ENCODE data around the gene ULBP3. TPM values are rescaled to one million over a fixed set of nuclear protein-coding genes. Genes with fewer than 3 reads are reported as not detected.

Gene ULBP3
- total and polyA plus RNA-seq, 2 donors (not counting 1 experiment from before 2014, with no cell fraction given), result 10.2 to 18.8 TPM

DNA sequence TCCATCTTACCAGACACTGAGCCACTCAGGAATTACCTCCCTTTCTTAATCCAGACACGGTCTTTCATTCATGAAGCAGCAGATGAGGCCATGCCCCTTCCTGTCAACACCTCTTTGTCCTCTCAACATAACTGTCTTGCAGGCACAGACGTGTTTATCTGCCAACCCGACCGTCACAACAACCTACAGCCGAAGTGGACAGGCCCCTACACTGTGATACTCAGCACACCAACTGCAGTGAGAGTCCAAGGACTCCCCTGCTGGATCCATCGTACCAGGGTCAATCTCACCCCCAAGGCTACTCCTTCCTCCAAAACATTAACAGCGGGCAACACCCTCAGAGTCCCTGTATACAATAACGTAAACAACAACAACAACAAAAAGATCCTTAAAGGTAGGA is 30.6 kb upstream of the ULBP3 start:
- DNase-seq (ENCODE audit: low read depth in 2 of 2), result no peak
- TF ChIP-seq, protein P1, sequence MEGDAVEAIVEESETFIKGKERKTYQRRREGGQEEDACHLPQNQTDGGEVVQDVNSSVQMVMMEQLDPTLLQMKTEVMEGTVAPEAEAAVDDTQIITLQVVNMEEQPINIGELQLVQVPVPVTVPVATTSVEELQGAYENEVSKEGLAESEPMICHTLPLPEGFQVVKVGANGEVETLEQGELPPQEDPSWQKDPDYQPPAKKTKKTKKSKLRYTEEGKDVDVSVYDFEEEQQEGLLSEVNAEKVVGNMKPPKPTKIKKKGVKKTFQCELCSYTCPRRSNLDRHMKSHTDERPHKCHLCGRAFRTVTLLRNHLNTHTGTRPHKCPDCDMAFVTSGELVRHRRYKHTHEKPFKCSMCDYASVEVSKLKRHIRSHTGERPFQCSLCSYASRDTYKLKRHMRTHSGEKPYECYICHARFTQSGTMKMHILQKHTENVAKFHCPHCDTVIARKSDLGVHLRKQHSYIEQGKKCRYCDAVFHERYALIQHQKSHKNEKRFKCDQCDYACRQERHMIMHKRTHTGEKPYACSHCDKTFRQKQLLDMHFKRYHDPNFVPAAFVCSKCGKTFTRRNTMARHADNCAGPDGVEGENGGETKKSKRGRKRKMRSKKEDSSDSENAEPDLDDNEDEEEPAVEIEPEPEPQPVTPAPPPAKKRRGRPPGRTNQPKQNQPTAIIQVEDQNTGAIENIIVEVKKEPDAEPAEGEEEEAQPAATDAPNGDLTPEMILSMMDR (conservative IDR thresholded peaks at IDR 0.05 in 1 of 2, IDR thresholded peaks at IDR 0.05 in 1 of 2; ENCODE audit: low read depth in 1 of 2, low read length in 2 of 2), result no peak
- no peak for TF ChIP-seq EZH2 (IDR thresholded peaks at IDR 0.05; ENCODE audit: low read length, missing control alignments)
- no peak overlapping the region for H2AFZ ChIP-seq (ENCODE audit: low read length)
- no peaks in the 10 kb centered on the region for H3K9me3 ChIP-seq (ENCODE audit: control insufficient read depth, insufficient read depth, low read depth, low read length)
- no peak overlapping the region for H3K4me2 ChIP-seq (ENCODE audit: extremely low read depth, insufficient read depth, low read length)
- no peak overlapping the region for H3K9ac ChIP-seq (ENCODE audit: insufficient read depth, low read length)
- H3K79me2 ChIP-seq (ENCODE audit: control insufficient read depth, insufficient read depth, low read length), result no peaks in the 10 kb centered on the region
- H3K36me3 ChIP-seq (ENCODE audit: control insufficient read depth, insufficient read depth, low read length), result no peaks in the 10 kb centered on the region
- no peak overlapping the region for H3K4me3 ChIP-seq (replicated peaks in 1 of 4; ENCODE audit: control extremely low read depth in 1 of 4, insufficient read depth in 1 of 4, low read depth in 3 of 4, low read length in 4 of 4)
- no peak overlapping the region for H3K27ac ChIP-seq (ENCODE audit: insufficient read depth, low read length)
- H3K4me1 ChIP-seq (ENCODE audit: control insufficient read depth, extremely low read depth, insufficient read depth, low read length), result no peaks in the 10 kb centered on the region
- H3K27me3 ChIP-seq (ENCODE audit: control insufficient read depth, insufficient read depth, low read length), result no peaks in the 10 kb centered on the region
- H4K20me1 ChIP-seq (ENCODE audit: control insufficient read depth, extremely low read depth, insufficient read depth, low read length), result no peaks in the 10 kb centered on the region

DNA sequence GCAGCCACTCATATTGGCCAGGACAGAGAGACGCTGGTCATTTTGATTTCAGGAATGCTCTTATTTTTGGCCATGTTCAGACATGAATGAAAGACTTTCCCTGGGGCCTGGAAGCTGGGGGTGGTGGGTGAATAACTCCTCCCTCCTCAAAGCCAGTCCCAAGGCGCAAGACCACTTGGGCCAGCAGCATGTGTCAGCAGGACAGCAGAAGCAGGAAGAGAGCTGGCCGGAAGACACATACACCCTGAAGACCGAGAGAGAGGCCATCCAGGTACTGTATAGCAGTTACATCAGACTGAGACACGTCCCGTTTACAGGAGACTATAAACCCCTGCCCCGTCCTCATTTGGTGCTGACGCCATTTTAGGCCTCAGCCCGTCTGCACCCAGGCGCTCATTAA is 29.2 kb upstream of the ULBP3 start:
- H3K27ac ChIP-seq (ENCODE audit: insufficient read depth, low read length), result no peak overlapping the region
- H2AFZ ChIP-seq (ENCODE audit: low read length), result no peak overlapping the region
- H3K27me3 ChIP-seq (ENCODE audit: control insufficient read depth, insufficient read depth, low read length), result no peaks in the 10 kb centered on the region
- no peaks in the 10 kb centered on the region for H3K4me1 ChIP-seq (ENCODE audit: control insufficient read depth, extremely low read depth, insufficient read depth, low read length)
- H3K9me3 ChIP-seq (ENCODE audit: control insufficient read depth, insufficient read depth, low read depth, low read length), result no peaks in the 10 kb centered on the region
- no peak for DNase-seq (ENCODE audit: low read depth in 2 of 2)
- H3K4me2 ChIP-seq (ENCODE audit: extremely low read depth, insufficient read depth, low read length), result no peak overlapping the region
- H3K79me2 ChIP-seq (ENCODE audit: control insufficient read depth, insufficient read depth, low read length), result no peaks in the 10 kb centered on the region
- no peak overlapping the region for H3K9ac ChIP-seq (ENCODE audit: insufficient read depth, low read length)
- H3K4me3 ChIP-seq (replicated peaks in 1 of 4; ENCODE audit: control extremely low read depth in 1 of 4, insufficient read depth in 1 of 4, low read depth in 3 of 4, low read length in 4 of 4), result no peak overlapping the region
- H4K20me1 ChIP-seq (ENCODE audit: control insufficient read depth, extremely low read depth, insufficient read depth, low read length), result no peaks in the 10 kb centered on the region
- no peaks in the 10 kb centered on the region for H3K36me3 ChIP-seq (ENCODE audit: control insufficient read depth, insufficient read depth, low read length)
- TF ChIP-seq, protein P1 (conservative IDR thresholded peaks at IDR 0.05 in 1 of 2, IDR thresholded peaks at IDR 0.05 in 1 of 2; ENCODE audit: low read depth in 1 of 2, low read length in 2 of 2), result no peak
- no peak for TF ChIP-seq EZH2 (IDR thresholded peaks at IDR 0.05; ENCODE audit: low read length, missing control alignments)

- H4K20me1 ChIP-seq (ENCODE audit: control insufficient read depth, extremely low read depth, insufficient read depth, low read length), result no peaks in the 10 kb centered on the region
- no peaks in the 10 kb centered on the region for H3K36me3 ChIP-seq (ENCODE audit: control insufficient read depth, insufficient read depth, low read length)
- no peak overlapping the region for H3K4me2 ChIP-seq (ENCODE audit: extremely low read depth, insufficient read depth, low read length)
- no peak overlapping the region for H3K27ac ChIP-seq (ENCODE audit: insufficient read depth, low read length)
- H2AFZ ChIP-seq (ENCODE audit: low read length), result no peak overlapping the region
- no peak for TF ChIP-seq EZH2 (IDR thresholded peaks at IDR 0.05; ENCODE audit: low read length, missing control alignments)
- TF ChIP-seq, protein P1 (conservative IDR thresholded peaks at IDR 0.05 in 1 of 2, IDR thresholded peaks at IDR 0.05 in 1 of 2; ENCODE audit: low read depth in 1 of 2, low read length in 2 of 2), result no peak
- H3K9me3 ChIP-seq (ENCODE audit: control insufficient read depth, insufficient read depth, low read depth, low read length), result no peaks in the 10 kb centered on the region
- H3K4me1 ChIP-seq (ENCODE audit: control insufficient read depth, extremely low read depth, insufficient read depth, low read length), result no peaks in the 10 kb centered on the region
- no peak for DNase-seq (ENCODE audit: low read depth in 2 of 2)
- H3K4me3 ChIP-seq (replicated peaks in 1 of 4; ENCODE audit: control extremely low read depth in 1 of 4, insufficient read depth in 1 of 4, low read depth in 3 of 4, low read length in 4 of 4), result no peak overlapping the region
- H3K9ac ChIP-seq (ENCODE audit: insufficient read depth, low read length), result no peak overlapping the region
- no peaks in the 10 kb centered on the region for H3K27me3 ChIP-seq (ENCODE audit: control insufficient read depth, insufficient read depth, low read length)
- H3K79me2 ChIP-seq (ENCODE audit: control insufficient read depth, insufficient read depth, low read length), result no peaks in the 10 kb centered on the region
Measured at GRCh38 chr6:150093397-150093796, 24.5 kb upstream of the ULBP3 start.
